ENCODE data around the gene MALT1.
A peak's percentile ranks its signal among the peaks of the same experiment; 100 is the strongest.
"Not testable (repeated sequence)": the region's sequence is repeated elsewhere in the genome, so short reads cannot be mapped to it uniquely, and the experiment has no call there.

The MALT1 gene

GRCh38 chr18:58769321-58769720 lies 98.1 kb downstream of the MALT1 start:
- no peak for DNase-seq (ENCODE audit: extremely low read depth in 1 of 2, low read depth in 1 of 2)

GRCh38 chr18:58770601-58771000 lies 99.3 kb downstream of the MALT1 start:
- no peak for DNase-seq (ENCODE audit: extremely low read depth in 1 of 2, low read depth in 1 of 2)

- DNase-seq (ENCODE audit: extremely low read depth in 1 of 2, low read depth in 1 of 2): no peak
These were observed 100.9 kb downstream of the MALT1 start for GRCh38 chr18:58772161-58772560.

GRCh38 chr18:58776084-58776483 lies 104.8 kb downstream of the MALT1 start:
- no peak for DNase-seq (ENCODE audit: extremely low read depth in 1 of 2, low read depth in 1 of 2)

GRCh38 chr18:58776541-58776940 lies 105.3 kb downstream of the MALT1 start:
- DNase-seq (ENCODE audit: extremely low read depth in 1 of 2, low read depth in 1 of 2): not testable (repeated sequence)

GRCh38 chr18:58777471-58777870 lies 106.2 kb downstream of the MALT1 start:
- no peak for DNase-seq (ENCODE audit: extremely low read depth in 1 of 2, low read depth in 1 of 2)

- DNase-seq (ENCODE audit: extremely low read depth in 1 of 2, low read depth in 1 of 2): no peak
These were observed 108.3 kb downstream of the MALT1 start for GRCh38 chr18:58779529-58779928.

- DNase-seq (ENCODE audit: extremely low read depth in 1 of 2, low read depth in 1 of 2): no peak
These were observed 108.8 kb downstream of the MALT1 start for GRCh38 chr18:58780045-58780444.

GRCh38 chr18:58781627-58782194 lies 110.4 kb downstream of the MALT1 start:
- DNase-seq (ENCODE audit: extremely low read depth in 1 of 2, low read depth in 1 of 2): peak; percentile 26 to 33

GRCh38 chr18:58784601-58785137 lies 113.4 kb downstream of the MALT1 start:
- no peak for DNase-seq (ENCODE audit: extremely low read depth in 1 of 2, low read depth in 1 of 2)

- DNase-seq (ENCODE audit: extremely low read depth in 1 of 2, low read depth in 1 of 2): no peak
These were observed 114.0 kb downstream of the MALT1 start for GRCh38 chr18:58785171-58785805.

GRCh38 chr18:58785870-58786269 lies 114.6 kb downstream of the MALT1 start:
- no peak for DNase-seq (ENCODE audit: extremely low read depth in 1 of 2, low read depth in 1 of 2)

GRCh38 chr18:58787536-58788149 lies 116.4 kb downstream of the MALT1 start:
- DNase-seq (ENCODE audit: extremely low read depth in 1 of 2, low read depth in 1 of 2): no peak

- no peak for DNase-seq (ENCODE audit: extremely low read depth in 1 of 2, low read depth in 1 of 2)
These were observed 117.2 kb downstream of the MALT1 start for GRCh38 chr18:58788470-58788869.

GRCh38 chr18:58788971-58789875 lies 118.0 kb downstream of the MALT1 start:
- DNase-seq (ENCODE audit: extremely low read depth in 1 of 2, low read depth in 1 of 2): no peak

GRCh38 chr18:58789876-58790240 lies 118.6 kb downstream of the MALT1 start:
- DNase-seq (ENCODE audit: extremely low read depth in 1 of 2, low read depth in 1 of 2): no peak

GRCh38 chr18:58792086-58792485 lies 120.8 kb downstream of the MALT1 start:
- DNase-seq (ENCODE audit: extremely low read depth in 1 of 2, low read depth in 1 of 2): no peak

- DNase-seq (ENCODE audit: extremely low read depth in 1 of 2, low read depth in 1 of 2): no peak
These were observed 122.1 kb downstream of the MALT1 start for GRCh38 chr18:58793361-58793760.

- DNase-seq (ENCODE audit: extremely low read depth in 1 of 2, low read depth in 1 of 2): no peak
These were observed 125.0 kb downstream of the MALT1 start for GRCh38 chr18:58796220-58796619.

GRCh38 chr18:58800582-58800981 lies 129.3 kb downstream of the MALT1 start:
- no peak for DNase-seq (ENCODE audit: extremely low read depth in 1 of 2, low read depth in 1 of 2)

- DNase-seq (ENCODE audit: extremely low read depth in 1 of 2, low read depth in 1 of 2): no peak
These were observed 131.7 kb downstream of the MALT1 start for GRCh38 chr18:58802959-58803358.

Data from activated CD8-positive, alpha-beta memory T cell treated with anti-CD3 and anti-CD28 coated beads for 1 hour (primary cell).